Measurements from ENCODE around the gene SLC51A. TPM values are rescaled to one million over a fixed set of nuclear protein-coding genes. Genes with fewer than 3 reads are reported as not detected.

SLC51A gene
- total and polyA plus RNA-seq, 2 of the 8 experiments (the other 6 are each of a cell fraction or from before 2014, with no cell fraction given): 6.3 to 9.8 TPM

DNA sequence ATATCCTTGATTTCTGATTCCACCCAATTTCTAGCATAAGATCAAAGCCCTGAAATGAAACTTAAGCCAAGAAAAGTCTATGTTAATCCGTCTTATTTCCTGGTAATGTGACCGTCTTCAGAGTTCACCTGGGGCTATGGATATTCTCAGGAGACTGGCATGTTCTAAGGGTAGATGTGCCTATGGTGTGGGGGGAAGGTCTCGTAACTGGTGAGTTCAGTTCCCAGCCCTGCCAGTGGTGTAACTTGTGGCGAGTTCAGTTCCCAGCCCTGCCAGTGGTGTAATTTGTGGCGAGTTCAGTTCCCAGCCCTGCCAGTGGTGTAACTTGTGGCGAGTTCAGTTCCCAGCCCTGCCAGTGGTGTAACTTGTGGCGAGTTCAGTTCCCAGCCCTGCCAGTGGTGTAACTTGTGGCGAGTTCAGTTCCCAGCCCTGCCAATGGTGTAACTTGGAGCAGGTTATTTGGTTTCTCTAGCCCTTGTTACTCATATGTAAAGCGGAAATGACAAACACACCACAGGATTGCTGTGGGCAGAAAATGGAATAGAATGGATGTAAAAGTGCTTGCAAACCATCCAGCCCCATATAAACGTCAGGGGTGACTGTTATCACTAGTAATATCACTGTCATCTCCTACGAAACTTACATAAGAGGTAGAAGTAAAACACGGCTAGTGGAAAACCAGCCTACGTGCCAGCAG lies 30.4 kb downstream of the SLC51A start:
- Histone ChIP-seq H3K79me1 (ENCODE audit: low read depth, low read length) (no peaks in the 10 kb centered on the region), H2BK120ac (replicated peaks; ENCODE audit: low read depth, low read length) (no peak overlapping the region), H3K4me3 (ENCODE audit: extremely low read depth in 1 of 4, insufficient read depth in 2 of 4, low read depth in 3 of 4, low read length in 4 of 4) (no peak overlapping the region), H3K18ac (ENCODE audit: extremely low read depth, low read length) (no peak overlapping the region), H3K4me2 (ENCODE audit: insufficient read depth in 1 of 2, low read depth in 2 of 2, low read length in 2 of 2) (no peak overlapping the region), H3K27me3 (replicated peaks in 1 of 4; ENCODE audit: control insufficient read depth in 3 of 4, extremely low read depth in 1 of 4, insufficient read depth in 3 of 4, low read length in 3 of 4) (no peaks in the 10 kb centered on the region), H3K4ac (replicated peaks; ENCODE audit: insufficient read length, low read depth, low read length) (no peak overlapping the region), H2BK5ac (ENCODE audit: low read depth, low read length) (no peak overlapping the region), H3K79me2 (ENCODE audit: control insufficient read depth in 1 of 2, insufficient read depth in 2 of 2, low read length in 2 of 2) (no peaks in the 10 kb centered on the region), H2AFZ (ENCODE audit: low read length) (no peak overlapping the region), H4K5ac (ENCODE audit: insufficient read length, low read depth, low read length) (no peak overlapping the region), H3K9me3 (ENCODE audit: insufficient read depth in 2 of 2, low read depth in 1 of 2, low read length in 1 of 2) (peaks cover 0 to 4% of the 10 kb centered on the region in 2 experiments; a peak in 1 of 4 replicates), H3K9ac (replicated peaks in 1 of 4; ENCODE audit: extremely low read depth in 1 of 4, low read depth in 3 of 4, low read length in 3 of 4) (no peak overlapping the region), H3K27ac (ENCODE audit: low read depth, low read length) (no peak overlapping the region), H3K14ac (ENCODE audit: insufficient read length) (no peak overlapping the region), H2AK5ac (ENCODE audit: low read depth, low read length) (no peak overlapping the region), H3K56ac (replicated peaks; ENCODE audit: insufficient read length, low read depth, low read length) (no peak overlapping the region), H3K23me2 (ENCODE audit: low read depth, low read length) (no peaks in the 10 kb centered on the region), H3K4me1 (replicated peaks in 1 of 4; ENCODE audit: control insufficient read depth in 3 of 4, insufficient read depth in 4 of 4, low read length in 3 of 4) (no peaks in the 10 kb centered on the region), H3K23ac (ENCODE audit: insufficient read length) (no peak overlapping the region), H4K91ac (replicated peaks; ENCODE audit: insufficient read length, low read length) (no peak overlapping the region), H4K20me1 (replicated peaks in 1 of 2; ENCODE audit: control insufficient read depth in 1 of 2, insufficient read depth in 2 of 2, low read length in 2 of 2) (no peaks in the 10 kb centered on the region), H2BK15ac (ENCODE audit: low read length) (no peak overlapping the region), H3K36me3 (ENCODE audit: control insufficient read depth in 2 of 4, insufficient read depth in 4 of 4, low read length in 3 of 4) (peaks cover 0 to 25% (median 9%) of the 10 kb centered on the region in 4 experiments; a peak in 6 of 8 replicates), H2BK12ac (ENCODE audit: low read depth, low read length) (no peak overlapping the region), H2BK20ac (ENCODE audit: low read length) (no peak overlapping the region), H4K8ac (ENCODE audit: extremely low read depth, insufficient read depth, low read length) (no peak overlapping the region)
- TF ChIP-seq BRCA1 (IDR thresholded peaks at IDR 0.05; ENCODE audit: low read depth, low read length) (no peak), CREB1 (IDR thresholded peaks at IDR 0.05) (no peak), EP300 (IDR thresholded peaks at IDR 0.05; ENCODE audit: borderline replicate concordance in 1 of 2, low read depth in 2 of 2, low read length in 2 of 2) (no peak), CHD2 (IDR thresholded peaks at IDR 0.05; ENCODE audit: low read length) (no peak), RFX5 (IDR thresholded peaks at IDR 0.05; ENCODE audit: borderline replicate concordance, low read depth, low read length) (no peak), CBX5 (IDR thresholded peaks at IDR 0.05; ENCODE audit: low read depth, low read length) (no peak), TEAD4 (IDR thresholded peaks at IDR 0.05; ENCODE audit: low read depth, low read length) (no peak), NRF1 (IDR thresholded peaks at IDR 0.05; ENCODE audit: low read depth, low read length) (no peak)
- TF ChIP-seq, protein P1, sequence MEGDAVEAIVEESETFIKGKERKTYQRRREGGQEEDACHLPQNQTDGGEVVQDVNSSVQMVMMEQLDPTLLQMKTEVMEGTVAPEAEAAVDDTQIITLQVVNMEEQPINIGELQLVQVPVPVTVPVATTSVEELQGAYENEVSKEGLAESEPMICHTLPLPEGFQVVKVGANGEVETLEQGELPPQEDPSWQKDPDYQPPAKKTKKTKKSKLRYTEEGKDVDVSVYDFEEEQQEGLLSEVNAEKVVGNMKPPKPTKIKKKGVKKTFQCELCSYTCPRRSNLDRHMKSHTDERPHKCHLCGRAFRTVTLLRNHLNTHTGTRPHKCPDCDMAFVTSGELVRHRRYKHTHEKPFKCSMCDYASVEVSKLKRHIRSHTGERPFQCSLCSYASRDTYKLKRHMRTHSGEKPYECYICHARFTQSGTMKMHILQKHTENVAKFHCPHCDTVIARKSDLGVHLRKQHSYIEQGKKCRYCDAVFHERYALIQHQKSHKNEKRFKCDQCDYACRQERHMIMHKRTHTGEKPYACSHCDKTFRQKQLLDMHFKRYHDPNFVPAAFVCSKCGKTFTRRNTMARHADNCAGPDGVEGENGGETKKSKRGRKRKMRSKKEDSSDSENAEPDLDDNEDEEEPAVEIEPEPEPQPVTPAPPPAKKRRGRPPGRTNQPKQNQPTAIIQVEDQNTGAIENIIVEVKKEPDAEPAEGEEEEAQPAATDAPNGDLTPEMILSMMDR (IDR thresholded peaks at IDR 0.05; ENCODE audit: control extremely low read depth in 1 of 3, insufficient read depth in 1 of 3, low read depth in 1 of 3, low read length in 3 of 3): no peak
- CTCF ChIA-PET (ENCODE audit: partially characterized antibody): interaction anchor here (0.6 to 1.0 kb wide), 2 partner anchors 47 to 49 kb away, joined by 3 read pairs; no protein-coding TSS in a partner anchor
- no peak for DNase-seq (ENCODE audit: low read depth in 1 of 2, low spot score in 2 of 2)
- WGBS, 2 experiments (ENCODE audit: extremely low coverage in 1 of 2, insufficient coverage in 1 of 2, insufficient read length in 1 of 2, insufficient replicate concordance in 2 of 2, low coverage in 1 of 2, low lambda C conversion rate in 2 of 2, missing lambda C conversion rate in 1 of 2): 91% methylated on average over 12 of the region's 13 CpGs; no CpG with 5 or more reads in 1 of the 2 experiments
- POLR2A ChIA-PET (ENCODE audit: partially characterized antibody): interaction anchor here (1.1 kb wide), 1 partner anchor 8 kb away, joined by 3 read pairs; no protein-coding TSS in a partner anchor
- FAIRE-seq: no peak
